SK-N-MC (cell line): ENCODE results near the gene OSCP1.

ENCODE experiments used
- EZH2 ChIP-seq: fragments of 200-600 bp; sonication (generic); IDR thresholded peaks from one replicate; pipeline ENCODE4 v1.6.1; 2017; ENCODE audit warnings: antibody characterized with exemption
- FOXP2 ChIP-seq: optimal IDR thresholded peaks from 2 replicates; pipeline ENCODE3; 2011; ENCODE audit warnings: mild to moderate bottlenecking, moderate library complexity; ENCODE audit not compliant: insufficient read depth; ENCODE audit errors: extremely low read length, control extremely low read depth
- POLR2AphosphoS5 ChIP-seq: IDR thresholded peaks from 2 replicates; pipeline ENCODE4 v1.6.1; 2012; ENCODE audit warnings: mild to moderate bottlenecking, low read depth, low read length, borderline replicate concordance

- TF ChIP-seq POLR2AphosphoS5 (no peak), EZH2 (no peak), FOXP2 (no peak)
These were observed 68.0 kb downstream of the OSCP1 start for GRCh38 chr1:36382231-36382630.
